Endothelial cell of umbilical vein (primary cell): ENCODE measurements around the gene JDP2. TPM values are rescaled to one million over a fixed set of nuclear protein-coding genes. Genes with fewer than 3 reads are reported as not detected.

ENCODE experiments used
- BruUV-seq: library from RNA; stranded (reverse); fragments of 400-500 nt; replicated peaks from 2 replicates; lab custom pipeline; 2021; lab: Mats Ljungman, UMichigan
- CTCF ChIA-PET: fragments of 300-600, 350-600 bp; sonication (Branson Sonifier 250); formaldehyde crosslinking; loops from one replicate; lab custom pipeline; 2021; ENCODE audit warnings: antibody characterized with exemption, inconsistent platforms; lab: Charles Lee
- POLR2A ChIA-PET: fragments of 300-600, 350-600 bp; sonication (Branson Sonifier 250); formaldehyde crosslinking; loops from one replicate; lab custom pipeline; 2021; ENCODE audit warnings: antibody characterized with exemption, inconsistent platforms; lab: Charles Lee
- DNase-seq: peaks from one replicate; pipeline ENCODE4 v3.0.0-alpha.2; 2011; ENCODE audit warnings: low read depth, low spot score
- FAIRE-seq: peaks from 2 replicates; lab custom pipeline; 2011; peaks lifted over from hg19 to GRCh38; lab: Jason Lieb, UNC
- H2AFZ ChIP-seq: 2 replicates; pipeline ENCODE4 v1.6.0; 2012; ENCODE audit warnings: low read depth, low read length, control low read depth, inconsistent platforms
- H3K27ac ChIP-seq: 2 replicates; pipeline ENCODE4 v1.5.1; 2011; ENCODE audit warnings: low read depth, mild to moderate bottlenecking, control low read depth, low read length, moderate library complexity; ENCODE audit not compliant: insufficient read depth
- H3K27me3 ChIP-seq, 2 experiments: 2 replicates each; pipeline versions ENCODE4 v1.6.0 to v1.6.1; 2011; ENCODE audit warnings: low read length in 2 of 2, mixed read lengths in 1 of 2; ENCODE audit not compliant: control insufficient read depth in 2 of 2, insufficient read depth in 2 of 2
- H3K36me3 ChIP-seq, 2 experiments: 2 replicates in 1 of 2; 3 replicates in 1 of 2; pipeline ENCODE4 v1.5.1; 2011; ENCODE audit warnings: low read length in 2 of 2, mild to moderate bottlenecking in 1 of 2, moderate library complexity in 1 of 2; ENCODE audit not compliant: control insufficient read depth in 2 of 2, insufficient read depth in 2 of 2; ENCODE audit errors: extremely low read depth in 1 of 2
- H3K4me1 ChIP-seq: 3 replicates; pipeline ENCODE4 v1.5.1; 2011; ENCODE audit warnings: mild to moderate bottlenecking, low read length; ENCODE audit not compliant: control insufficient read depth, insufficient read depth; ENCODE audit errors: extremely low read depth
- H3K4me2 ChIP-seq: 2 replicates; pipeline ENCODE4 v1.6.1; 2011; ENCODE audit warnings: low read length, control low read depth, mixed read lengths; ENCODE audit not compliant: insufficient read depth
- H3K4me3 ChIP-seq, 3 experiments: fragments of 200-600 bp in 1 of 3; sonication (generic), shearing (Covaris generic) in 1 of 3; replicated peaks in 1 of 3; 2 replicates each; pipeline ENCODE4 v1.5.1; 2011 to 2016; ENCODE audit warnings: control low read depth in 3 of 3, low read length in 3 of 3, mild to moderate bottlenecking in 2 of 3, inconsistent platforms in 1 of 3, low read depth in 1 of 3, moderate library complexity in 1 of 3; ENCODE audit not compliant: insufficient read depth in 1 of 3
- H3K79me2 ChIP-seq: 2 replicates; pipeline ENCODE4 v1.6.0; 2012; ENCODE audit warnings: low read length, inconsistent platforms; ENCODE audit not compliant: control insufficient read depth, insufficient read depth
- H3K9ac ChIP-seq: replicated peaks from 2 replicates; pipeline ENCODE3; 2011; ENCODE audit warnings: low read length, control low read depth; ENCODE audit not compliant: insufficient read depth; ENCODE audit errors: extremely low read depth
- H3K9me1 ChIP-seq: replicated peaks from 3 replicates; pipeline ENCODE4 v1.6.0; 2011; ENCODE audit warnings: mild to moderate bottlenecking, low read length; ENCODE audit not compliant: control insufficient read depth, insufficient read depth; ENCODE audit errors: extremely low read depth
- H3K9me3 ChIP-seq: replicated peaks from 2 replicates; pipeline ENCODE4 v1.5.1; 2012; ENCODE audit warnings: low read length, inconsistent platforms; ENCODE audit not compliant: control insufficient read depth, insufficient read depth
- H4K20me1 ChIP-seq: replicated peaks from 2 replicates; pipeline ENCODE3; 2011; ENCODE audit warnings: mild to moderate bottlenecking, low read length; ENCODE audit not compliant: control insufficient read depth, insufficient read depth; ENCODE audit errors: extremely low read depth
- CTCF ChIP-seq, 2 donors: IDR thresholded peaks; 1 replicate in 1 of 2; 2 replicates in 1 of 2; pipeline ENCODE4 v1.5.1; 2011; ENCODE audit warnings: low read length in 2 of 2, mild to moderate bottlenecking in 2 of 2, moderate library complexity in 2 of 2, control low read depth in 1 of 2, inconsistent platforms in 1 of 2, low read depth in 1 of 2; ENCODE audit not compliant: insufficient read depth in 1 of 2; ENCODE audit errors: extremely low read depth in 1 of 2
- EZH2 ChIP-seq: IDR thresholded peaks from 2 replicates; pipeline ENCODE4 v1.6.1; 2012; ENCODE audit warnings: borderline replicate concordance, low read depth, mild to moderate bottlenecking, moderate library complexity, low read length, inconsistent platforms; ENCODE audit not compliant: severe bottlenecking
- FOS ChIP-seq: IDR thresholded peaks from 2 replicates; pipeline ENCODE4 v1.6.1; 2011; ENCODE audit warnings: mild to moderate bottlenecking, low read length, moderate library complexity, borderline replicate concordance; ENCODE audit not compliant: insufficient read depth
- GATA2 ChIP-seq: IDR thresholded peaks from 2 replicates; pipeline ENCODE4 v1.7.0; 2011; ENCODE audit warnings: low read depth, mild to moderate bottlenecking, moderate library complexity, mixed read lengths, low read length; ENCODE audit not compliant: insufficient read length, insufficient read depth
- JUN ChIP-seq: IDR thresholded peaks from 2 replicates; pipeline ENCODE4 v1.6.1; 2011; ENCODE audit warnings: borderline replicate concordance, low read depth; ENCODE audit not compliant: insufficient read length, insufficient read depth
- MAX ChIP-seq: IDR thresholded peaks from 2 replicates; pipeline ENCODE4 v1.6.1; 2011; ENCODE audit not compliant: insufficient read depth, insufficient read length
- MYC ChIP-seq: IDR thresholded peaks from one replicate; pipeline ENCODE4 v1.6.1; 2011; ENCODE audit warnings: mild to moderate bottlenecking, low read depth, low read length
- POLR2A ChIP-seq: IDR thresholded peaks from 2 replicates; pipeline ENCODE4 v1.6.1; 2012; ENCODE audit warnings: low read depth, mild to moderate bottlenecking, control low read depth, low read length
- POLR2AphosphoS5 ChIP-seq: IDR thresholded peaks from 2 replicates; pipeline ENCODE4 v1.6.1; 2012; ENCODE audit warnings: low read depth, mild to moderate bottlenecking, control low read depth, low read length, moderate library complexity; ENCODE audit not compliant: insufficient read depth
- dilution Hi-C: fragments of 300-500 bp; cut with MboI; formaldehyde crosslinking; loops from one replicate; pipeline ENCODE4 v1.15.0; 2019; ENCODE audit warnings: low sequenced_read_pairs; ENCODE audit not compliant: extremely low pct_ligation_motif_present
- intact Hi-C: fragments of 100-400 bp; cut with micrococcal nuclease; formaldehyde crosslinking; loops from one replicate; pipeline ENCODE4 v1.10.0; 2022
- polyA plus RNA-seq, 4 experiments: library from polyadenylated mRNA; depleted of rRNA in 3 of 4; stranded (reverse) in 3 of 4; unstranded in 1 of 4; fragments of >200 nt; gene quantifications; 2 replicates each; pipeline versions ENCODE4 v1.2.1 to v1.2.3, GENCODE V29; 2011 to 2012; ENCODE audit warnings: missing spikeins in 1 of 4
- total RNA-seq: library from RNA; stranded (reverse); gene quantifications from 2 replicates; pipeline ENCODE4 v1.2.3, GENCODE V29; 2021

The JDP2 gene
- total and polyA plus RNA-seq, 2 donors (not counting 3 experiments of a cell fraction or from before 2014, with no cell fraction given): 3.2 to 10.6 TPM

DNA sequence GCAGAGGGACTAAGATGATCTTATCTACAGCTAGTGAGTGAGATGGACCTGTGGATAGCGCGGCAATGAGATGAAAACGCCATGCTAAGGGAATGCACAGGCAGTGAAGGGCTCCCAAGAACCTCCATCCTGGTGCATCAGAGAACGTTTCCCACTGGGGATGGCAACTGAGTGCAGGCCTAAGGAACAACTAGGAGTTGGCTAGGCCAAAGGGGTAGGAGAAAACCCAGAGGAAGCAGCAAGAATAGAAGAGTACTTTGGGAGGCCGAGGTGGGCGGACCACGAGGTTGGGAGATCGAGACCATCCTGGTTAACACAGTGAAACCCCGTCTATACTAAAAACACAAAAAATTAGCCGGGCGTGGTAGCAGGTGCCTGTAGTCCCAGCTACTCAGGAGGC is 69.9 kb downstream of the JDP2 start:
- Histone ChIP-seq H3K4me2 (no peak overlapping the region), H3K9me3 (no peaks in the 10 kb centered on the region), H3K9ac (no peak overlapping the region), H3K27ac (no peak overlapping the region), H2AFZ (no peak overlapping the region), H3K27me3 (no peaks in the 10 kb centered on the region), H3K36me3 (no peaks in the 10 kb centered on the region), H3K4me1 (no peaks in the 10 kb centered on the region), H3K79me2 (no peaks in the 10 kb centered on the region), H3K9me1 (no peaks in the 10 kb centered on the region), H4K20me1 (no peaks in the 10 kb centered on the region), H3K4me3 (no peak overlapping the region)
- intact Hi-C loops: no loop called here
- dilution Hi-C loops: no loop called here
- ChIA-PET CTCF (interaction anchor here (1.2 to 2.0 kb wide), 3 partner anchors 9 to 64 kb away, joined by 4 to 7 read pairs (median 4); no protein-coding TSS in a partner anchor), POLR2A (no interaction called here)
- TF ChIP-seq GATA2 (no peak), CTCF (IDR thresholded peaks at IDR 0.05; ENCODE audit: extremely low read depth in 1 of 2, insufficient read depth in 1 of 2, low read depth in 1 of 2, low read length in 2 of 2) (no peak), MAX (no peak), POLR2A (no peak), POLR2AphosphoS5 (no peak), MYC (no peak), EZH2 (no peak), FOS (no peak), JUN (no peak)
- no peak for DNase-seq
- no TSS peak for BruUV-seq
- FAIRE-seq: no peak
